Measurements from ENCODE around the gene FCER2. TPM values are rescaled to one million over a fixed set of nuclear protein-coding genes. Genes with fewer than 3 reads are reported as not detected.

Gene FCER2
- total RNA-seq, 1 experiment from 2014 or later, result not detected

- H3K4me3 ChIP-seq, result no peak overlapping the region
- no peaks in the 10 kb centered on the region for H3K9me3 ChIP-seq (replicated peaks)
- H3K27me3 ChIP-seq (replicated peaks), result 0 out of 2 replicates have a peak, but pooled peaks cover 5% of the 10 kb centered on the region
- H3K36me3 ChIP-seq, result no peaks in the 10 kb centered on the region
- no peaks in the 10 kb centered on the region for H3K4me1 ChIP-seq (replicated peaks)
- DNase-seq (ENCODE audit: low read depth in 1 of 2, low spot score in 2 of 2), result no peak
- H3K27ac ChIP-seq, result no peak overlapping the region
These were observed 38.1 kb upstream of the FCER2 start for GRCh38 chr19:7739801-7740681.

GRCh38 chr19:7739211-7739755 lies 37.4 kb upstream of the FCER2 start:
- H3K27me3 ChIP-seq (replicated peaks), result 0 out of 2 replicates have a peak, but pooled peaks cover 5% of the 10 kb centered on the region
- no peak for DNase-seq (ENCODE audit: low read depth in 1 of 2, low spot score in 2 of 2)
- no peaks in the 10 kb centered on the region for H3K36me3 ChIP-seq
- H3K27ac ChIP-seq, result no peak overlapping the region
- H3K9me3 ChIP-seq (replicated peaks), result no peaks in the 10 kb centered on the region
- no peaks in the 10 kb centered on the region for H3K4me1 ChIP-seq (replicated peaks)
- H3K4me3 ChIP-seq, result no peak overlapping the region

DNA sequence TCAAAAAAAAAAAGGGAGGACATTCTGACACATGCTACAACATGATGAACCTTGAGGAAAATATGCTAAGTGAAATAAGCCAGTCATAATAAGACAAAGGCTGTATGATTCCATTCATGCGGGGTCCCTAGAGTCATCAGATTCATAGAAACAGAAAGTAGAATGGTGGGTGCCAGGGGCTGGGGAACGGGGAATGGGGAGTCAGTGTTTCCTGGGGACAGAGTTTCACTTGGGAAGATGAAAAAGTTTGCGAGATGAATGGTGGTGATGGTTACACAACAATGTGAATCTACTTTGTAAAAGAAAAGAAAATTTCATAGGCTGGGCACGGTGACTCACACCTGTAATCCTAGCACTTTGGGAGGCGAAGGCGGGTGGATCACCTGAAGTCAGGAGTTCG lies 36.1 kb upstream of the FCER2 start:
- DNase-seq (ENCODE audit: low read depth in 1 of 2, low spot score in 2 of 2), result no peak
- Histone ChIP-seq H3K4me1 (replicated peaks) (no peaks in the 10 kb centered on the region), H3K4me3 (no peak overlapping the region), H3K27me3 (replicated peaks) (0 out of 2 replicates have a peak, but pooled peaks cover 5% of the 10 kb centered on the region), H3K27ac (no peak overlapping the region), H3K36me3 (no peaks in the 10 kb centered on the region), H3K9me3 (replicated peaks) (no peaks in the 10 kb centered on the region)

- Histone ChIP-seq H3K27me3 (replicated peaks) (peaks cover 8% of the 10 kb centered on the region), H3K4me1 (replicated peaks) (no peaks in the 10 kb centered on the region), H3K36me3 (no peaks in the 10 kb centered on the region), H3K27ac (no peak overlapping the region), H3K9me3 (replicated peaks) (no peaks in the 10 kb centered on the region), H3K4me3 (no peak overlapping the region)
- no peak for DNase-seq (ENCODE audit: low read depth in 1 of 2, low spot score in 2 of 2)
These were observed 35.3 kb upstream of the FCER2 start for GRCh38 chr19:7737215-7737614.

DNA sequence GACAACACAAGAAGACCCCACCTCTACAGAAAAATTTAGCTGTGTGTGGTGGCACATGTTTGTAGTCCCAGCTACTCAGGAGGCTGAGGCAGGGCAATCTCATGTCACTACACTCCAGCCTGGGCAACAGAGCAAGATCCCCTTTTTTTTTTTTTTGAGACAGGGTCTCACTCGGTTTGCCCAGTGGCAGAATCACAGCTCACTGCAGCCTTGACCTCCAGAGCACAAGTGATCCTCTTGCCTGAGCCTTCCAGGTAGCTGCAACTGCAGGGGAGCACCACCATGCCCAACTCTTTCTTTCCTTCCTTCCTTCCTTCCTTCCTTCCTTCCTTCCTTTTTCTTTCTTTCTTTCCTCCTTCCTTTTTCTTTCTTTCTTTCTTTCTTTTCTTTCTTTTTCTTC lies 34.2 kb upstream of the FCER2 start:
- Histone ChIP-seq H3K4me3 (no peak overlapping the region), H3K27me3 (replicated peaks) (peaks cover 12% of the 10 kb centered on the region), H3K36me3 (no peaks in the 10 kb centered on the region), H3K27ac (no peak overlapping the region), H3K4me1 (replicated peaks) (no peaks in the 10 kb centered on the region), H3K9me3 (replicated peaks) (no peaks in the 10 kb centered on the region)
- no peak for DNase-seq (ENCODE audit: low read depth in 1 of 2, low spot score in 2 of 2)

DNA sequence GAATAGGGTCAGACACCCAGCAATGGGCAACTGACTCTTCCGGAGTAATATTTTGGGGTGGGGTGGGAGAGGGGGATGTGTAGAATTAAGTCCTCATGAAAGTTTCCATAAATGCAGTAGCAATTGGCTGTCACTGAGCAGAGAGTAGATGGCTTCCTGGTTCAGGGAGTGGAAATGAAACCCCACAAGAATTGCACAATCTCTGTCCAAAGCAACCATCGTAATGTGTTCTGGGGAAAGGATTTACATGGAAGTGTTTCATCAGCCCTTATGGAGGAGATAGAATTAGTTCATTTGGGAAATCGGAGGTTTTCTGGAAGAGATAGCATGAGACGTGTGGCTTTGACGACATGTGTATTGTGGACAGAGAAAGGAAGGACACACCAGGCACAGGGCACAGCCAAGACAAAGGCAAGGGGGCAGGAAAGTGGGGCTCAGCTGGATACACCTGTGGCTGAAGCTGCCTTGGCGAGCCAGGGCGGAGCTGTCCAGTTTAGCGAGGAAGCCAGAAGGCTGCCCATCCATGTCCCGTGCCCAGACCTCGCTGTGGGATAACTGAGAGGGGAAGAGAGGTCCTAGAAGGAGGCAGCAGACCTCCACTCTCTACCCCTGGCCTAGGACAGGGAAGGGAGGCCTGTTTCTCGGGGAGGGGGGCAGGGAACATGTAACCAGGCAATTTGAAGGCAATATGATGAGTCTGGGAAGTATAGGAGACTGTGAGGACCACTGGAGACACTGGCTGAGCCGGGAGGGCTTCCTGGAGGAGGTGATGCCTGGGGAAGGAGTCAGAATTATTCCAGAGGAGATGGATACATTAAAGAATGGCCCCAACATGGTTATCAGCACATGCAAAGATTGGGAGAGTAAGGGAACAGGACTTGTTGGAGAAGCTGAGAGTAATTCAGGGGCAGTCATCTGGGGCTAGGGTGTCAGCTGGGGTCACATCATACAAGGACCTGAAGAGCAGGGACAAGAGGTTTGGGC lies 32.6 kb upstream of the FCER2 start:
- Histone ChIP-seq H3K27ac (no peak overlapping the region), H3K9me3 (replicated peaks) (no peaks in the 10 kb centered on the region), H3K27me3 (replicated peaks) (peaks cover 16% of the 10 kb centered on the region), H3K4me1 (replicated peaks) (no peaks in the 10 kb centered on the region), H3K4me3 (no peak overlapping the region), H3K36me3 (no peaks in the 10 kb centered on the region)
- DNase-seq (ENCODE audit: low read depth in 1 of 2, low spot score in 2 of 2), result no peak

DNA sequence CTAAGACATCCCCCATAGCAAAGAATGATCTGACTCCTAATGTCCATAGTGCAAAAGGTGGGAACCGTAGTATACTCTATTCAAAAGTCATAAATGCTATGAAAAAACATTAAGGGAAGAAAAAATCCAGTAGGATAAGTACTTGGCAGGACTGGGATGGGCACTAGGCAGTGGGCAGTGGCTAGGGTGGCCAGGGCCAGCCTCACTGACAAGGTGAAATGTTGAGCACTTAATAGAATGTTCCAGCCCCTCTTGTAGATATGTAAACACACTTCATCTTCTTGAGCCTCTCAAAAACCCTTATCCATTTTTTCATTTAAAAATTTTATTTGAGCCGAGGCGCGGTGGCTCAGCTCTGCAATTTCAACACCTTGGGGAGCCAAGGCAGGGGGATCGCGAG lies 31.4 kb upstream of the FCER2 start:
- no peak for DNase-seq (ENCODE audit: low read depth in 1 of 2, low spot score in 2 of 2)
- Histone ChIP-seq H3K27ac (no peak overlapping the region), H3K4me3 (no peak overlapping the region), H3K9me3 (replicated peaks) (no peaks in the 10 kb centered on the region), H3K4me1 (replicated peaks) (no peaks in the 10 kb centered on the region), H3K36me3 (no peaks in the 10 kb centered on the region), H3K27me3 (replicated peaks) (peaks cover 25% of the 10 kb centered on the region)

DNA sequence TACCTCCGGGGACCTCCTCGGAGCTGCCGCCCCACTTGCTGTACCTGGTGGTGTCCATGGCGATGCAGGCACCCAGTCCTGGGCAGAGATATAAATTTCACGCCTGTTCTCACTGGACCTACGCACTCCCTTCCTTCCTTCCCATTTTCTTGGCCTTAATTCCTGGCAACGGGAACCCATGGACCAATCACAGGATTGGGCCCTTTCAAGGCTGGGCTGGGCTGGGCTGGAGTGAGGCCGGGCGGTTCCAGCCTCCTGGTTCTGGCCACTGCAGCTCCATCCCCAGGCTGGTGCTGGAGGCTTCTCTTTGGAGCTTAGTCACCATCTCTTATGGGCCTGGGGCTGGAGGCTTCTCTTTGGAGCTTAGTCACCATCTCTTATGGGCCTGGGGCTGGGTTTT lies 30.1 kb upstream of the FCER2 start, which contains the start of gene CLEC4G:
Gene CLEC4G (minus strand): TSS at position 66 of the 400 bp plus-strand sequence. CDS start 8 bp downstream, at position 58.
- peaks cover 32% of the 10 kb centered on the region for H3K27me3 ChIP-seq (replicated peaks)
- H3K36me3 ChIP-seq, result no peaks in the 10 kb centered on the region
- no peak within 1 kb of the TSS for H3K27ac ChIP-seq
- no peak for DNase-seq (ENCODE audit: low read depth in 1 of 2, low spot score in 2 of 2)
- H3K4me1 ChIP-seq (replicated peaks), result no peaks in the 10 kb centered on the region
- H3K4me3 ChIP-seq, result no peak within 1 kb of the TSS
- H3K9me3 ChIP-seq (replicated peaks), result no peaks in the 10 kb centered on the region

DNA sequence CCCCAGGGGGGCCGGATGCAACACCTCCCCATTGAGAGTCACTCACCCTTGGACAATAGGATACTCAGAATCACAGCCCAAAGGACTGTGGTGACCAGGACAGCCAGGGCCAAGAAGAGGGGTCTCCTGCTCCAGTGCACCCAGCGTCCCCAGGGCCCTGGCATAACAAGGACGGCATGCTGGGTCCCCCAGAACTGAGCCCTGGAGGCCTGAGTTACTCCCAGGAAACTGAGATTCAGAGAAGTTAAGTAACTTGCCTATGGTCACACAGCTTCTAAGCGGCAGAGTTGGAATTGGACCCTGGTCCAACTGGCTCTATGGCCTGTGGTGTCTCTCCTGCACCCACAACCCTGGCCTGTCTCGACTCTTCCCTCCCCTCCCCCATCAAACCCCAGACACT lies 29.7 kb upstream of the FCER2 start:
- no peak overlapping the region for H3K4me3 ChIP-seq
- H3K36me3 ChIP-seq, result no peaks in the 10 kb centered on the region
- H3K27me3 ChIP-seq (replicated peaks), result peaks cover 35% of the 10 kb centered on the region
- DNase-seq (ENCODE audit: low read depth in 1 of 2, low spot score in 2 of 2), result no peak
- H3K9me3 ChIP-seq (replicated peaks), result no peaks in the 10 kb centered on the region
- no peaks in the 10 kb centered on the region for H3K4me1 ChIP-seq (replicated peaks)
- no peak overlapping the region for H3K27ac ChIP-seq

DNA sequence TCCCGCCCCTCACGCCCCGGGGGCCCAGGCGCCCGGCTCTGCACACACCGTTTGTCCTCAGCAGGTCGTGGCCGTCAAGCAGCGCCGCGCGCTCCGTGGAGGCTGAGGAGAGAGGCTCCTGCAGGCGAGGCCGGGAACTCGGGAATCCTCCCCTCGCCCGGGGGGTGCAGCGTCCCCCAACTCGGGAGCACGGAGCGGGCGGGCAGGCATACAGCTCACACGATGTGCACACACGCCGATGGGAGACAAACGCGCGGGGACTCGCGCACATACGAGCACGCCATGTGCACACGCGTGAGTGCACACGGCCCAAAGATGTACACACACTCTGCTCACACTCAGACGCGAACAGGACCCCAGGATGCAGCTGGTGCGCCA lies 29.3 kb upstream of the FCER2 start:
- no peak overlapping the region for H3K4me3 ChIP-seq
- H3K4me1 ChIP-seq (replicated peaks), result no peaks in the 10 kb centered on the region
- H3K9me3 ChIP-seq (replicated peaks), result no peaks in the 10 kb centered on the region
- H3K36me3 ChIP-seq, result no peaks in the 10 kb centered on the region
- H3K27ac ChIP-seq, result no peak overlapping the region
- DNase-seq (ENCODE audit: low read depth in 1 of 2, low spot score in 2 of 2), result no peak
- H3K27me3 ChIP-seq (replicated peaks), result peaks cover 37% of the 10 kb centered on the region

- no peak overlapping the region for H3K27ac ChIP-seq
- no peaks in the 10 kb centered on the region for H3K4me1 ChIP-seq (replicated peaks)
- no peak overlapping the region for H3K4me3 ChIP-seq
- DNase-seq (ENCODE audit: low read depth in 1 of 2, low spot score in 2 of 2), result no peak
- H3K27me3 ChIP-seq (replicated peaks), result peaks cover 37% of the 10 kb centered on the region
- no peaks in the 10 kb centered on the region for H3K36me3 ChIP-seq
- H3K9me3 ChIP-seq (replicated peaks), result no peaks in the 10 kb centered on the region
These were observed 28.6 kb upstream of the FCER2 start for GRCh38 chr19:7730286-7731217.

DNA sequence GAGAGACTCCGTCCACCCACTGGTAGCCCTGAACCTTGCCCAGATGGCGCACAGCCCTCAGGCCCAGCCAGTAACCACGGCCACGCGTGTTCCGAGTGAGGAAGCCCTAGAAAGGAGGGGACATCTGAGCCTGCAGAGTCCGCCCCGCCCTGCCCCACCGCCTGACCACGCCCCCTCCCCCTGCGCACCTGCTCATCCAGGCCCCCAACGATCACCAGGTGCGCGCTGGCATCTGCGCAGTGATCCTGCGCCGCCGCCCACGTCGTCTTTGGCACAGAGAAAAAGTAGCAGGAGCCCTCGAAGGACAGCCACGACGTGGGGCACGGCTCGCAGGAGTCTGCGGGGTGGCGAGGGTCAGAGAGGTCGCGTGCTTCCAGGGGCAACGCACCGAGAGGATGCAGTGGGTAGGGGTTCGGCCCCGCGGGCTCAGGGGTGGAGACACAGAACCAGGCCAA lies 27.9 kb upstream of the FCER2 start:
- peaks cover 37% of the 10 kb centered on the region for H3K27me3 ChIP-seq (replicated peaks)
- H3K9me3 ChIP-seq (replicated peaks), result no peaks in the 10 kb centered on the region
- DNase-seq (ENCODE audit: low read depth in 1 of 2, low spot score in 2 of 2), result no peak
- no peaks in the 10 kb centered on the region for H3K36me3 ChIP-seq
- no peak overlapping the region for H3K27ac ChIP-seq
- H3K4me1 ChIP-seq (replicated peaks), result no peaks in the 10 kb centered on the region
- no peak overlapping the region for H3K4me3 ChIP-seq

GRCh38 chr19:7729211-7729610 lies 27.3 kb upstream of the FCER2 start:
- Histone ChIP-seq H3K4me1 (replicated peaks) (no peaks in the 10 kb centered on the region), H3K4me3 (no peak overlapping the region), H3K27ac (no peak overlapping the region), H3K27me3 (replicated peaks) (peaks cover 41% of the 10 kb centered on the region), H3K36me3 (no peaks in the 10 kb centered on the region), H3K9me3 (replicated peaks) (no peaks in the 10 kb centered on the region)
- DNase-seq (ENCODE audit: low read depth in 1 of 2, low spot score in 2 of 2), result no peak
